ENCODE results near the gene GAB2.

GAB2 gene

DNA sequence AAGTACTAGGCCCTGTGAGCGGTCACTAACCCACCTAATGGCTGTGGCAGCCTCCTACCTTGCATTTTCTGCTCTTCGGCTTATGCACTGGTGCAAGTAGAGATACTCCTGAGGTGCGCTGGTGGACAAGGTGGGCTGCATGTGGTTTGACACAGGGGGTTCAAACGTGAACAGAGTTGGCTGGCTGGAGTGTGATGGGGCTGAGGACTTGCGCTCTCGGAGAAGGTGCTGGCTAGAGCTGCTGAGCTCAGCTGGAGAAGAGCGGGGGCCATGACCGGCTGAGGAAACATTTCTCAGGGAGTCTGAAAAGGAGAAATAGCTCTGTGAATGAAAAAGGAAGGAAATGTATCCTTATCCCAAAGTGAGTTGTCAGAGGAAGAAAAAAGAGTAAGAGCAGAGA lies 167.5 kb downstream of the GAB2 start:
- TF ChIP-seq, protein P1, sequence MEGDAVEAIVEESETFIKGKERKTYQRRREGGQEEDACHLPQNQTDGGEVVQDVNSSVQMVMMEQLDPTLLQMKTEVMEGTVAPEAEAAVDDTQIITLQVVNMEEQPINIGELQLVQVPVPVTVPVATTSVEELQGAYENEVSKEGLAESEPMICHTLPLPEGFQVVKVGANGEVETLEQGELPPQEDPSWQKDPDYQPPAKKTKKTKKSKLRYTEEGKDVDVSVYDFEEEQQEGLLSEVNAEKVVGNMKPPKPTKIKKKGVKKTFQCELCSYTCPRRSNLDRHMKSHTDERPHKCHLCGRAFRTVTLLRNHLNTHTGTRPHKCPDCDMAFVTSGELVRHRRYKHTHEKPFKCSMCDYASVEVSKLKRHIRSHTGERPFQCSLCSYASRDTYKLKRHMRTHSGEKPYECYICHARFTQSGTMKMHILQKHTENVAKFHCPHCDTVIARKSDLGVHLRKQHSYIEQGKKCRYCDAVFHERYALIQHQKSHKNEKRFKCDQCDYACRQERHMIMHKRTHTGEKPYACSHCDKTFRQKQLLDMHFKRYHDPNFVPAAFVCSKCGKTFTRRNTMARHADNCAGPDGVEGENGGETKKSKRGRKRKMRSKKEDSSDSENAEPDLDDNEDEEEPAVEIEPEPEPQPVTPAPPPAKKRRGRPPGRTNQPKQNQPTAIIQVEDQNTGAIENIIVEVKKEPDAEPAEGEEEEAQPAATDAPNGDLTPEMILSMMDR (conservative IDR thresholded peaks at IDR 0.05; ENCODE audit: low read depth, low read length): no peak
- no peak for DNase-seq (ENCODE audit: low read depth)

DNA sequence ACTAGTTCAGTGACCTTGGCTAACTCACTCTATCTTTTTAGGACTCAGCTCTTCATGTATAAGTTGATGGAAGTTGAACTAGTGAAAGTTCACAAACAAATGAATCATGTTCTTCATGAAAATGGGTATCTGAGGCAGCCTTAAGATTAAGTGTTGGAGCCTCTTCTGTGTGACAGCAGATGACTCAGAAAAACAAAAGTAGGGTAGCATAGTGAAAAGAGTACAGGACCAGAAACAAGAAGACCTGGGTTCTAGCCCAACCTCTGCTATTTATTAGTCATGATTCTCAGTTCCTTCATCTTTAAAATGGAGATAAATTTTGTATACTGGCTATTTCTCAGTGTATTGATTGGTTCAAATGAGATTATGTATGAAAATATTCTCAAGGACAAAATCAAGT lies 168.7 kb downstream of the GAB2 start:
- TF ChIP-seq, protein P1 (conservative IDR thresholded peaks at IDR 0.05; ENCODE audit: low read depth, low read length): no peak
- DNase-seq (ENCODE audit: low read depth): no peak
- no peak overlapping the region for H3K4me3 ChIP-seq (ENCODE audit: low read depth, low read length)

More for the DNA sequence above, 167.5 kb downstream of the GAB2 start:
- no peak overlapping the region for H3K4me3 ChIP-seq (ENCODE audit: low read depth, low read length)

DNA sequence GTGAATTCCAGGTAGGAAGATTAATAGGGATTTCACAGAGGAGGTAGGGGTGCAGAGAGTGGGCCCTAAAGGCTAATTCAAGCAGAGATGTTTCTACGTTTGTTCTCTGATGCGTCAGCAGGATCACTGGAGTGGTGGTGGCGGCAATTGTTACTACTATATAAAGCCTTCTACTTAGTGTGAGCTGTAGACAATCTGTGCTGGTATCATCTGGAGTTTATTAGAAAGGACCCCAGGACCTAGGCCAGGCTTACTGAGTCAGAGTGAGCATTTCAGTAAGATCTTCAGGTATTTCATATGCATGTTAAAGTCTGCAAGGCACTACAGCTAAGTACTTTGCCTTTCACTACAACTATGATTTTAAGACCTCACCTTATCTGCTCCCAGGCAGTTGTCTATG lies 169.4 kb downstream of the GAB2 start:
- DNase-seq (ENCODE audit: low read depth): no peak
- no peak overlapping the region for H3K4me3 ChIP-seq (ENCODE audit: low read depth, low read length)
- TF ChIP-seq, protein P1 (conservative IDR thresholded peaks at IDR 0.05; ENCODE audit: low read depth, low read length): no peak

DNA sequence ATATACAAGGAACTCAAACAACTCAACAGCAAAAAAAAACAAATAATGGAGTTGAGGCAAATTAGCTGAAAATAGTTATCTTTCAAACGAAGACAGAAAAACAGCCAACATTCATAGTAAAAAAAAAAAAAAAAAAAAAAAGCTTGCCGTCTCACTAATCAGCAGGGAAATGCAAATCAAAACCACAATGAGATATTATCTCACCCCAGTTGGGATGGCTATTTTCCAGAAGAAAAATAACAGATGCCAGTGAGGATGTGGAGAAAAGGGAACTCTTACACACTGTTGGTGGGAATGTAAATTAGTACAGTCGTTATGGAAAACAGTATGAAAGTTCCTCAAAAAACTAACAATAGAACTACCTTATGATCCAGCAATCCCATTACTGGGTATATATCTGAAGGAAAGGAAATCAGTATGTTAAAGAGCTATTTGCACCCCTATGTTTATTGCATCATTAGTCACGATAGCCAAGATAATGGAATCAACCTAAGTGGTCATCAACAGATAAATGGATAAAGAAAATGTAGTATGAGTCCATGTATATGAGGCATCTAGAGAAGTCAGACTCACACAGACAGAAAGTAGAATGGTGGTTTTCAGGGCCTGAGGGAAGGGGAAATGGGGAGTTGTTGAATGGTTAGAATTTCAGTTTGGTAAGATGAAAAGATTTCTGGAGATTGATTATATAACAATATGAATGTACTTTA lies 172.9 kb downstream of the GAB2 start:
- no peak for DNase-seq (ENCODE audit: low read depth)
- no peak overlapping the region for H3K4me3 ChIP-seq (ENCODE audit: low read depth, low read length)
- TF ChIP-seq, protein P1 (conservative IDR thresholded peaks at IDR 0.05; ENCODE audit: low read depth, low read length): no peak

DNA sequence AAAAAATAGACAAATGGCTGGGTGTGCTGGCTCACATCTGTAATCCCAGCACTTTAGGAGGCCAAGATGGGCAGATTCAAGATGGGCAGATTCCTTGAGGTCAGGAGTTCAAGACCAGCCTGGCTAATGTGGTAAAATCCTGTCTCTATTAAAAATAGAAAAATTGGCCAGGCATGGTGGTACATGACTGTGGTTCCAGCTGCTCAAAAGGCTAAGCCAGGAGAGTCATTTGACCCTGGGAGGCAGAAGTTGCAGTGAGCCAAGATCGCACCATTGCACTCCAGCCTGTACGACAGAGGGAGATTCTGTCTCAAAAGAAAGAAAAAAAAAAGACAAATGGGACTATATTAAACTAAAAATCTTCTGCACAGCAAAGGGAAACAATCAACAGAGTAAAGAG lies 173.5 kb downstream of the GAB2 start:
- TF ChIP-seq, protein P1 (conservative IDR thresholded peaks at IDR 0.05; ENCODE audit: low read depth, low read length): no peak
- DNase-seq (ENCODE audit: low read depth): no peak
- H3K4me3 ChIP-seq (ENCODE audit: low read depth, low read length): no peak overlapping the region

DNA sequence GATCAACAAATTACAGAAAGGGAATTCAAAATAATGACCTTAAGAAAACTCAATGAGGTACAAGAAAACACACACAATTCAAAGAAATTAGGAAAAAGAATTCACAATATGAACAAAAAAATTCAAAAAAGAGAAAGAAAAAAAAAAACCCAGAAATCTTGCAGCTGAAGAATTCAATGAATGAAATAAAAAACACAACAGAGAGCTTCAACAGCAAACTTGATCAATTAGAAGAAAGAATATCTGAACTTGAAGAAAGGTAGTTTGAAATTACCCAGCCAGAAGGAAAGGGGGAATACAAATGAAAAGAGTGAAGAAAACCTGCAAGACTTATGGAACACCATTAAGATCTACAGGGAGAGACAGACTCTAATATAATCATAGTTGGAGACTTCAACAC lies 176.1 kb downstream of the GAB2 start:
- TF ChIP-seq, protein P1 (conservative IDR thresholded peaks at IDR 0.05; ENCODE audit: low read depth, low read length): no peak
- DNase-seq (ENCODE audit: low read depth): no peak
- H3K4me3 ChIP-seq (ENCODE audit: low read depth, low read length): no peak overlapping the region

DNA sequence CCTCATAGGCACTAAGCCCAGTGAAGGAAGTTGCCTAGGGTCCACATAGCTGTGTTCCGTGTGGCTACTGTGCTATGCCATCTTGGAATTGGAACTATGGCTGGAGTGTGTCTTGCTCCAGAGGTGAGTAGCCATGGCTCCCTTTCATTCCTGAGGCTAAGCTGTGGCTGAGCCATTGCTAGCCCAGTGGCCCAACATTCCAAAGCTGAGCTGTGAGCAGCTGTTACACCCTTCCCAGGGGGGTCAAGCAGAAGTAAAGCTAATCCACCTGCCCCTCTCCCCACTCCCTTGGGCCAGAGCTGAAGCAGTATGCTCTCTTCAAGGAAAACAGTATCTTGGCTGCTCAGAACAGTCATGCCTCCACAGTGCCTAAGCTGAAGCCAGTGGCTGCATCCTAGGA lies 177.8 kb downstream of the GAB2 start:
- TF ChIP-seq, protein P1 (conservative IDR thresholded peaks at IDR 0.05; ENCODE audit: low read depth, low read length): no peak
- DNase-seq (ENCODE audit: low read depth): no peak
- H3K4me3 ChIP-seq (ENCODE audit: low read depth, low read length): no peak overlapping the region

Data from choroid plexus epithelial cell (primary cell).